SK-N-MC (cell line): ENCODE measurements around the gene SOCS7.

Source experiments
- DNase-seq: peaks from one replicate; pipeline ENCODE4 v3.0.0-alpha.2; 2011; ENCODE audit warnings: low read depth, low spot score
- H3K27ac ChIP-seq: fragments of 200-600 bp; sonication (generic); 2 replicates; pipeline ENCODE4 v1.5.1; 2016; ENCODE audit warnings: mixed run types
- H3K36me3 ChIP-seq: fragments of 200-600 bp; sonication (generic); 2 replicates; pipeline ENCODE4 v1.6.1; 2017; ENCODE audit warnings: antibody characterized with exemption, low read length, mixed read lengths; ENCODE audit not compliant: insufficient read depth
- H3K4me3 ChIP-seq: fragments of 200-600 bp; sonication (generic); 2 replicates; pipeline ENCODE4 v1.5.1; 2016
- H3K9ac ChIP-seq: fragments of 200-600 bp; sonication (generic); 2 replicates; pipeline ENCODE4 v1.8.0; 2017; ENCODE audit warnings: mixed run types, mixed read lengths; ENCODE audit not compliant: insufficient read length
- H3K9me3 ChIP-seq: fragments of 200-600 bp; sonication (generic); 2 replicates; pipeline ENCODE4 v1.6.1; 2017; ENCODE audit warnings: low read depth, mild to moderate bottlenecking, antibody characterized with exemption, low read length, moderate library complexity, mixed read lengths
- EZH2 ChIP-seq: fragments of 200-600 bp; sonication (generic); IDR thresholded peaks from one replicate; pipeline ENCODE4 v1.6.1; 2017; ENCODE audit warnings: antibody characterized with exemption
- FOXP2 ChIP-seq: optimal IDR thresholded peaks from 2 replicates; pipeline ENCODE3; 2011; ENCODE audit warnings: mild to moderate bottlenecking, moderate library complexity; ENCODE audit not compliant: insufficient read depth; ENCODE audit errors: extremely low read length, control extremely low read depth
- POLR2AphosphoS5 ChIP-seq: IDR thresholded peaks from 2 replicates; pipeline ENCODE4 v1.6.1; 2012; ENCODE audit warnings: mild to moderate bottlenecking, low read depth, low read length, borderline replicate concordance

Gene SOCS7, protein sequence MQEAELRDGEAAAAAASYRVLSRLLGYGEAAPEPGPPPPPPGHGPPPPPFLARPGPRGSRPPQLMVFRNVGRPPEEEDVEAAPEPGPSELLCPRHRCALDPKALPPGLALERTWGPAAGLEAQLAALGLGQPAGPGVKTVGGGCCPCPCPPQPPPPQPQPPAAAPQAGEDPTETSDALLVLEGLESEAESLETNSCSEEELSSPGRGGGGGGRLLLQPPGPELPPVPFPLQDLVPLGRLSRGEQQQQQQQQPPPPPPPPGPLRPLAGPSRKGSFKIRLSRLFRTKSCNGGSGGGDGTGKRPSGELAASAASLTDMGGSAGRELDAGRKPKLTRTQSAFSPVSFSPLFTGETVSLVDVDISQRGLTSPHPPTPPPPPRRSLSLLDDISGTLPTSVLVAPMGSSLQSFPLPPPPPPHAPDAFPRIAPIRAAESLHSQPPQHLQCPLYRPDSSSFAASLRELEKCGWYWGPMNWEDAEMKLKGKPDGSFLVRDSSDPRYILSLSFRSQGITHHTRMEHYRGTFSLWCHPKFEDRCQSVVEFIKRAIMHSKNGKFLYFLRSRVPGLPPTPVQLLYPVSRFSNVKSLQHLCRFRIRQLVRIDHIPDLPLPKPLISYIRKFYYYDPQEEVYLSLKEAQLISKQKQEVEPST

DNA sequence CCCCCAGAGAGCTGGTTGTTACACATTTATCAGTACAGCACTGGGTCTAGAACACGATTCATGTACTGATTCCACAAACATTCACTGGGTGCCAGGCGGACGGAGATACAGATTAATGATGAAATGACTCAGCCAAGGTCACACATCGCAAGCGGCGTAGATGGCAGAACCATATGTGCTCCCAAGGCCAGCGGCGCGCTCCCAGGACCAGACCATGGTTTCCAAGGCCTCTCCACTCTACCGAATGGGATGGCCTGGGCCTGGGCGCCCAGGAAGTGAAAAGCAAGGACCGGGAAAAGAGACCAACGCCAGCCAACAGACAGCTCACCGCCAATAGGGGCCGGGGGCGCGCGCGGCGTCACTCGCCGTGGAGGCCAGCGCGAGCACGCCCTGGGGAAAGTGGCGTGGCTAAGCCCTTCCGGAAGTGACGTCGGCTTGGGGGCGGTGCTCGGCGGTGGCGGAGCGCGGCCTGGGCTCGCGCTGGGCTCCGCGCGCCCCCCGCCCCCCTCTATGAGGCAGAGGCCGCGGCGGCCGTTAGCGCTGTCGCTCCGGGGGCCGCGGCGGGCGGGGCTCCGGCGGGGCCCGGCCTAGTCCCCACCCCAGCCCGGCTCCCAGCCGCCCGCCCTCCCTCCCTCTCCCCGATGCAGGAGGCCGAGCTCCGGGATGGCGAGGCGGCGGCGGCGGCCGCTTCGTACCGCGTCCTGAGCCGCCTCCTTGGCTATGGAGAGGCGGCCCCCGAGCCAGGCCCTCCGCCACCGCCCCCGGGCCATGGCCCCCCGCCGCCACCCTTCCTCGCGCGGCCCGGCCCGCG, at the start of gene SOCS7:
TSS of gene SOCS7 (plus strand) at position 433 of the 811 bp plus-strand sequence. CDS start at position 642, 209 bp downstream.
- peak; percentile 26 for DNase-seq
- Histone ChIP-seq H3K36me3 (no peaks in the 10 kb centered on the region), H3K4me3 (peak within 1 kb of the TSS; percentile 88), H3K9ac (peak within 1 kb of the TSS; percentile 81), H3K27ac (peak within 1 kb of the TSS; percentile 68), H3K9me3 (no peaks in the 10 kb centered on the region)
- TF ChIP-seq POLR2AphosphoS5 = peak; percentile 76; the same call in 1 of the 2 replicates
- no peak for TF ChIP-seq FOXP2
- no peak for TF ChIP-seq EZH2

DNA sequence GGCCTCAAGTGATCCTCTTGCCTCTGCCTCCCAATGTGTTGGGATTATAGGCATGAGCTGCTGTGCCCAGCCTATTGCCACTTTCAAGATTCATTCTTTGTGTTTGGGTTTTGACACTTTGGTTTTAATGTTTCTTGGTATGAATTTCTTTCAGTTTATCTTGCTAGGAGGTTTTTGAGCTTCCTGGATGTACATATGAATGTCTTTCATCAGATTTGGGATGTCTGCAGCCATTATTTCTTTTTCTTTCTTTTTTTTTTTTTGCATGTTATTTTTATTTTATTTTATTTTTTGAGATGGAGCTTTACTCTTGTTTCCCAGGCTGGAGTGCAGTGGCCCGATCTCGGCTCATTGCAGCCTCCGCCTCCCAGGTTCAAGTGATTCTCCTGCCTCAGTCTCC, 36.1 kb upstream of the SOCS7 start:
- Histone ChIP-seq H3K9me3 (no peaks in the 10 kb centered on the region), H3K27ac (no peak overlapping the region), H3K4me3 (no peak overlapping the region), H3K9ac (no peak overlapping the region), H3K36me3 (peaks cover 14% of the 10 kb centered on the region)
- no peak for TF ChIP-seq POLR2AphosphoS5
- TF ChIP-seq FOXP2 = no peak
- TF ChIP-seq EZH2 = no peak
- no peak for DNase-seq

DNA sequence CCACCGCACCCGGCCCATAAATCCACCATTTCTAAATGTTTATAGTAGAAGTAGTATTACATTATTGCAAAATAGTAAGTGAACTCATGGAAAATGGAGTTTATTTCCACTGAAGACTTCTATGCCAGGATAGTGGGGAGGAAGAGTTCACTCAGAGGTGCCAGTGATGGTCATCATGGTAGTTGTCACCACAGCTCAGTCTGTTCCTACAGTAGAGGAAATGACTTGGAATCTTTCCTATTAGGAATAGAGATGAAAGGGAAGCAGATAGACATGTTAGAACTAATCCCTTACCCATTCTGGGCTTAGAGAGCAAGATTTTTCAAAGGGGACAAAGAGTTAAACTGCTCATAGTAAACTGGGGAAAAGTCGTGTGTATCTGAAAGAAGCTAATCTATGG, 34.6 kb upstream of the SOCS7 start:
- Histone ChIP-seq H3K9me3 (no peaks in the 10 kb centered on the region), H3K9ac (no peak overlapping the region), H3K27ac (no peak overlapping the region), H3K4me3 (no peak overlapping the region), H3K36me3 (peaks cover 14% of the 10 kb centered on the region)
- TF ChIP-seq EZH2 (no peak), FOXP2 (no peak), POLR2AphosphoS5 (no peak)
- no peak for DNase-seq

DNA sequence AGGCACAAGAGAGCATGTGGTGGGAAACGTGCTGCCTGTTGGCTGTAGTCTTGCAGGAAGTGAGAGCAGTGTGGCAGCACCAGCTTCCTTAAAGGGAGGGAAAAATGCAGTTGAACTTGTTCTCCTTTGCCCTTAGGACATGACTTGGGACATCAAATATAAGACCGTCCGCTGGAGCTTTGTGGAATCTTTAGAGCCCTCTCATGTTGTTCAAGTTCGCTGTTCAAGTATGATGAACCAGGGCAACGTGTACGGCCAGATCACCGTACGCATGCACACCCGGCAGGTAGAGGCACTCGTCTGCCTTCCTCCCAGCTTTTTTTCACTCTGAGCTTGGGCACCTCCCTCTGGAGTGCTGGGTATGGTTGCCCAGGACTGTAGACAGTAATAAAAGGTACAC, 31.2 kb upstream of the SOCS7 start:
- TF ChIP-seq EZH2 = no peak
- no peak for TF ChIP-seq FOXP2
- TF ChIP-seq POLR2AphosphoS5 = no peak
- Histone ChIP-seq H3K9ac (no peak overlapping the region), H3K36me3 (peaks cover 29% of the 10 kb centered on the region), H3K9me3 (no peaks in the 10 kb centered on the region), H3K27ac (no peak overlapping the region), H3K4me3 (no peak overlapping the region)
- DNase-seq = no peak

DNA sequence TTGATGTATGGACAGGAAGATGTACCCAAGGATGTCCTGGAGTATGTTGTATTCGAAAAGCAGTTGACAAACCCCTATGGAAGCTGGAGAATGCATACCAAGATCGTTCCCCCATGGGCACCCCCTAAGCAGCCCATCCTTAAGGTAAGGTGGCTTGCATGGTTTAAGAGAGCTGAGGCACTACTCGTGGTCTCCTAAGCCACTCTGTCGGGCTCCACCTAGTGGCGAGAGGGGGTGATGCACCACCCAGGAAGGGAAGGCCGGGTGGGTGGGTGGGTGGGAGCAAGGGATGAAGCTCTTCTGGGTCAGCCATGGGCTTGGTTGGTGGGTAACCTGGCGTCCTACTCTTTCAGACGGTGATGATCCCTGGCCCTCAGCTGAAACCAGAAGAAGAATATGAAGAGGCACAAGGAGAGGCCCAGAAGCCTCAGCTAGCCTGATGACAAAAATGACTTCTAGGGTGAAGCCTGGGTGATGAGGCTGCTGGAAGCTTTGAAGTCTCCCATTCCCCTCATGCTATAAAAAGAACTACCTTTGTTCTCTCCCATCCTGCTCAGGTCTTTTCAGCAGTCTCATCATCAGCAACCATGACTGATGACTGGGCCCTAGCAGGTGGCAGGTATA, 29.4 kb upstream of the SOCS7 start:
- Histone ChIP-seq H3K27ac (no peak overlapping the region), H3K36me3 (peaks cover 22% of the 10 kb centered on the region), H3K9ac (no peak overlapping the region), H3K4me3 (no peak overlapping the region), H3K9me3 (no peaks in the 10 kb centered on the region)
- TF ChIP-seq POLR2AphosphoS5 (no peak), FOXP2 (no peak), EZH2 (no peak)
- peak; percentile 26 for DNase-seq

DNA sequence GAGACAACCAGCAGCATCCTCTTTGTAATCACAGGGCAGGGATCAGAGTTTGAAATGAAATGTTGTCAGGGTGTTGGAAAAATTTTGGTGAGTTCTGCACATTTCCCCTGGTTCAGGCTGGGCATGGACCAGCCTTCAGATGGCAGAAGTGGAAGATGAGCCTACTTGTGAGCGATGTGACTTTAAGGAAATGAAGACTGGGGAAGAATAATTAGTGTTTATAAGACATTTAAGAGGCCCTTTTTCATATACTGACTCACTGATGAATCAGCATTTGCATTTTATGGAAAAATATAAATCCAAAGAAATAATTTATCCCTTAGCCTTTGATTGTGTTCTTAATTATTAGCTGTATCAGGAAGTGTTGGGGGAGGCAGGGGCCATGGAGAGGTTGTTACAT, 28.7 kb upstream of the SOCS7 start:
- H3K36me3 ChIP-seq = peaks cover 22% of the 10 kb centered on the region
- H3K9me3 ChIP-seq = no peaks in the 10 kb centered on the region
- no peak overlapping the region for H3K9ac ChIP-seq
- no peak overlapping the region for H3K4me3 ChIP-seq
- DNase-seq = no peak
- TF ChIP-seq POLR2AphosphoS5 = no peak
- no peak for TF ChIP-seq EZH2
- TF ChIP-seq FOXP2 = no peak
- no peak overlapping the region for H3K27ac ChIP-seq

DNA sequence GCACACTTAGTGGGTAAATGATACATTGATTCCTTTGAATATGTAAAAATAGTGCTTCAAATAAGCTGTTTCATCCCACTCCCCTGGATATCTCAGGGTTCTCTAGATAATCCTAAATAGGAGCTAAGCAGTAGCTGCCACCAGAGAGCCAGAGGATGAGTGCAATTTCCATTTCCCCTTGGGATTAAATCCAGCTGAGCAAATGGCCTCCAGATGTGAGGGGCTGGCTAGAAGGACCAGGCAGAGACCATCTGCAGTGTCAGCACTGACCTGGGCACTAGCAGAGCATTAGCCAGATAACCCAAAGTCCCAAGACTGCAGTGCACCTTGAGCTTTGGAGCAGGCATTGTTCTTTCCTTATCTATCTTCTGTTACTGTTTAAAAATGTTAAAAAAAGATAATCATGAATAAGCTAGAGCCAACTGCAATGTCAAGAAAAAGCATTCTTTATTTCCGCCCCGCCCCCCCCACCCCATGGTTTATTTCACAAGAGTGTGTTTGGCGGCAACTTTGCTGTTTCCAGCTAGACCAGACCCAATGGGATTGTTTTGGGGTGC, 27.4 kb upstream of the SOCS7 start:
- TF ChIP-seq EZH2 (no peak), POLR2AphosphoS5 (no peak), FOXP2 (no peak)
- H3K27ac ChIP-seq = 0 out of 2 replicates have a peak overlapping the region, but pooled peaks have one; percentile 6
- peaks cover 19% of the 10 kb centered on the region for H3K36me3 ChIP-seq
- DNase-seq = no peak
- H3K9me3 ChIP-seq = no peaks in the 10 kb centered on the region
- H3K9ac ChIP-seq = no peak overlapping the region
- H3K4me3 ChIP-seq = no peak overlapping the region

DNA sequence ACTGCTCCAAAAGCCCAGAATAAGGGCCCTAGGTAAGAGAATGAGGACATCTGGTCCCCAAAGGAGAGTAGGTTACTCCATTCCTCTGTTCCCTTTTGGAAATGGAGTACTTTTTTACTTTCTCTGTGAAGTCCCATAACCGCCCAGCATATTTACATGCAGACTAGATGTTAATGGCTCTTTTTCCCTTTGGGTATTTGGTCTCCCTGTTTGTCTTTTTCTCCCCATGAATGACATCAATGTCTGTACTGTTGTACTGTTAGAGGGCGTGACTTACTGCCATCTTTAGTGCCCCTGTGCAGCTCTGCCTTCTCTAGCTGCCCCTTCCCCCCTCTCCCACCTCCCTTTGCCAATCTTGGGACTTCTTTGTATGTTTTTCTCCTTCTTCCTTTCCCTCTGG, 26.9 kb upstream of the SOCS7 start:
- TF ChIP-seq FOXP2 = no peak
- TF ChIP-seq EZH2 = no peak
- no peak for TF ChIP-seq POLR2AphosphoS5
- no peak for DNase-seq
- no peak overlapping the region for H3K9ac ChIP-seq
- peaks cover 16% of the 10 kb centered on the region for H3K36me3 ChIP-seq
- H3K4me3 ChIP-seq = no peak overlapping the region
- H3K27ac ChIP-seq = 0 out of 2 replicates have a peak overlapping the region, but pooled peaks have one; percentile 4
- H3K9me3 ChIP-seq = no peaks in the 10 kb centered on the region
